Stimulated activated CD4-positive, alpha-beta T cell treated with anti-CD3 and anti-CD28 coated beads, Interleukin-15, amount 100 ng/mL, for 1 hour (primary cell): ENCODE results near the gene HBB.

Source experiments
- DNase-seq, 2 donors: peaks; one replicate each; pipeline ENCODE4 v3.0.0-alpha.2; 2020; ENCODE audit warnings: low read depth in 1 of 2, low spot score in 1 of 2

HBB gene

GRCh38 chr11:5247472-5248192 is 20.8 kb upstream of the HBB start:
- DNase-seq = no peak

DNA sequence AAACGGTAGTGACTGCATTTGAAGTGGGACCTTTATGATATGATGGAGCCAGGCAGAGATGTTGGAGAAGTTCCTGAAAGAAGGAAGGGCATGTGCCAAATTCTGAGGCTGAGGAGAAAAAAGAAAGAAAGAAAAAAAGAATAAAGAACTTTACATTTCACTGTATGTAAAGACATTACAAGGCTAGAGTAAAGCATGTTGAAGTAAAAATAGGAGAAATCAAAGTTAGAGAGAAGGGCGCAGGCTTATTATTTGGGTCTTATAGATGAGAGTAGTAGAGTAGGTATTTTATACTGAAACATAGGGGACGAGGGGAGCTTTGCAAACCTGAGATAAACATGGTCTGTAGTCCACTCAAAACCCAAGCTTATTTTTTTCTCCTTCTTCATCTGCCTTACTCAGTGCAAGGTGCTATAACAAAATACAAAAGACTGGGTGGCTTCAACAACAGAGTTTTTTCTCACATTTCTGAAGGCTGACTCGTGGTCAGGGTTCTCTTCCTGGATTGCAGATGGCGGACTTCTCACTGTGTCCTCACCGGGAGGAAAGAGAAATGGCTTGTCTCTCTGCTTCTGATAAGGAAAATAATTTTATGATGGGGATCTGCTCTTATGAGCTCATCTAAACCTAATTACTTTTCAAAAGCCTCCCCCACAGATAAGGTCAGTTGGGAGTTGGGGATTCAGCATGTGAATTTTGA is 20.1 kb upstream of the HBB start:
- no peak for DNase-seq

GRCh38 chr11:5245155-5245554 is 18.3 kb upstream of the HBB start:
- no peak for DNase-seq

GRCh38 chr11:5243816-5244180 is 16.9 kb upstream of the HBB start:
- DNase-seq = no peak

GRCh38 chr11:5242933-5243815 is 16.3 kb upstream of the HBB start:
- DNase-seq = no peak

GRCh38 chr11:5242208-5242607 is 15.3 kb upstream of the HBB start:
- no peak for DNase-seq

- DNase-seq = no peak
Measured at GRCh38 chr11:5241458-5241857, 14.6 kb upstream of the HBB start.

GRCh38 chr11:5240458-5240857 is 13.6 kb upstream of the HBB start:
- no peak for DNase-seq

DNA sequence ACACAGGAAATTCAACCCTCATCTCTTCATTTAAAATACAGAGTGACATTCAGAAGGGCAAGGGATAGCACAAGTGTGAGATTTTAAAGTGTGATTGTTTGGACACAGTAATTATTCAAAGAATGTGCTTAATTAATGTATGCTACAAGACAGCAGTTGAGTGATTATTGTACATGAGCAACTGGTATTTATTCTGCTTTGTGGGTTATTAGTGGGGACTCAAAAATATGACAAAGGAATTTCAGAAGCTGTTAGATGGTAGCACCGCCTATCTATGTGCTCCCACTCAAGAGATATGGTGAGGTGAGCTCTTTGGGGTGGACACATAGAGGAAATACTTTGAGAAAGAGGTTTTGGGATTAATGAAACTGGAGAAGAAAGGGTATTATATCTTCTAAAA is 13.2 kb upstream of the HBB start:
- DNase-seq = no peak

- no peak for DNase-seq
Measured at GRCh38 chr11:5239046-5239445, 12.2 kb upstream of the HBB start.

GRCh38 chr11:5238486-5238885 is 11.6 kb upstream of the HBB start:
- no peak for DNase-seq

DNA sequence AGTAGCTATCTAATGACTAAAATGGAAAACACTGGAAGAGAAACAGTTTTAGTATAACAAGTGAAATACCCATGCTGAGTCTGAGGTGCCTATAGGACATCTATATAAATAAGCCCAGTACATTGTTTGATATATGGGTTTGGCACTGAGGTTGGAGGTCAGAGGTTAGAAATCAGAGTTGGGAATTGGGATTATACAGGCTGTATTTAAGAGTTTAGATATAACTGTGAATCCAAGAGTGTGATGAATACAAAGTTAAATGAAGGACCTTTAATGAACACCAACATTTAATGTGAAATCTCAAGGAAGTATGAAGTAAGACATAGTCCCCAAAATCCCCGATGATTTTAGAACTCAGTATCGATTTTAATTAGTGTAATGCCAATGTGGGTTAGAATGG is 10.5 kb upstream of the HBB start:
- no peak for DNase-seq

DNA sequence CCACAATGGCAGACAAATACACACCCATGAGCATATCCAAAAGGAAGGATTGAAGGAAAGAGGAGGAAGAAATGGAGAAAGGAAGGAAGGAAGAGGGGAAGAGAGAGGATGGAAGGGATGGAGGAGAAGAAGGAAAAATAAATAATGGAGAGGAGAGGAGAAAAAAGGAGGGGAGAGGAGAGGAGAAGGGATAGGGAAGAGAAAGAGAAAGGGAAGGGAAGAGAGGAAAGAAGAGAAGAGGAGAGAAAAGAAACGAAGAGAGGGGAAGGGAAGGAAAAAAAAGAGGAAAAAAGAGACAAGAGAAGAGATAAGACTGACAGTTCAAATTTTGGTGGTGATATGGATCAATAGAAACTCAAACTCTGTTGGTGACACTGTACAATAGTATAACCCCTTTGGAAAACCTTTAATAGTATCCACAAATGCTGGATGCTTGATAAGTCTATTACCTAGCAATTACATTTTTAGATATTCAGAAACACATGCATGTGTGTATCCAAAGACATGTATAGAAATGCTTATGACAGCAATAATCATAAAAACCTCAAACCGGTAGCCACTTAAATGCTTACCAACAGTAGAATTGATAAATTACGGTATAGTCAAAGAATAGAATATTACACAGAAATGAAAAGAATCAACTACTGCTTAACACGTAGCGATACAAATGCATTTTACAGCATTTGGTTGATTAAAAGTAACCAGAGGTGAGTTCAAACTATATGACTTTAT is 8.7 kb upstream of the HBB start:
- no peak for DNase-seq

DNA sequence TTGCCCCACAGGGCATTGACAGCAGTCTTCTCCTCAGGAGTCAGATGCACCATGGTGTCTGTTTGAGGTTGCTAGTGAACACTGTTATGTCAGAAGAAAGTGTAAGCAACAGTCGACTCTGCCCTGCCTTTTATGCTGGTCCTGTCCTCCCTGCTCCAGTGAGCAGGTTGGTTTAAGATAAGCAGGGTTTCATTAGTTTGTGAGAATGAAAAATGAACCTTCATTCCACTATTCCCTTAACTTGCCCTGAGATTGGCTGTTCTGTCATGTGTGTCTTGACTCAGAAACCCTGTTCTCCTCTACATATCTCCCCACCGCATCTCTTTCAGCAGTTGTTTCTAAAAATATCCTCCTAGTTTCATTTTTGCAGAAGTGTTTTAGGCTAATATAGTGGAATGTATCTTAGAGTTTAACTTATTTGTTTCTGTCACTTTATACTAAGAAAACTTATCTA is 7.5 kb upstream of the HBB start, which contains the start of gene HBD:
Gene HBD (minus strand): TSS at position 103 of the 454 bp plus-strand sequence. CDS start 50 bp downstream, at position 53.
- DNase-seq = no peak

- DNase-seq = no peak
Measured at GRCh38 chr11:5233307-5233706, 6.4 kb upstream of the HBB start.

DNA sequence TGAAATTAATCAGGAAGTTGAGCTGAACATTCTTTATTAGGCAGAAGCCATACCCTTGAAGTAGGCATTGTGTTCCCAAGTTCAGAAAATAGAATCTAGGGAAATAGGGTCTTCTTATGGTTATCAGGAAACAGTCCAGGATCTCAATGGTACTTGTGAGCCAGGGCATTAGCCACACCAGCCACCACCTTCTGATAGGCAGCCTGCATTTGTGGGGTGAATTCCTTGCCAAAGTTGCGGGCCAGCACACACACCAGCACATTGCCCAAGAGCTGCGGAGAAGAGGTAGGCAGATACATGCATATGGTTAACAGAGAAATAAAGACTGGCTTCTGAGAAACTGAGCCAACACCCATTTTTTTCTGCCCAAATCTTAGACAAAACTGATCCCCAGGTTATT is 6.0 kb upstream of the HBB start:
- no peak for DNase-seq

- DNase-seq = no peak
Measured at GRCh38 chr11:5232176-5232575, 5.3 kb upstream of the HBB start.

GRCh38 chr11:5231111-5231510 is 4.2 kb upstream of the HBB start:
- DNase-seq = no peak

DNA sequence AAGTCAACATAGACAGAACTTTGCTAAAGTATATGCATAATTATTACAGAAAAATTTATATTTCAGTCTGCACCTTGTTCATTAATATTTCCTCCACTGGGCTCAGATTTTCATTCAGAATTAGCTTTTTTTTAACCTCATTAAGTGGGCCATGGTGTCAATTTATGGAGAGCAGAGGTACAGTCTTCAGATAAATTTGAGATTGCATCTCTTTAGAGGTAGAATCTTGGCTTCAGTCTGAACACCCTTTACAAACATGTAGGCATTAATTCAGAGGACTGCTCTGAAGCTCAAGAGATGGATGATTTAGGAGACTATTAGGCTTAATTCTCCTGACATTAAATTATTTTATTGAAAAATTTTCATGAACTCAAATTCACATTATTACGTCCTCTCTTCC is 3.4 kb upstream of the HBB start:
- no peak for DNase-seq

- no peak for DNase-seq
Measured at GRCh38 chr11:5229796-5230195, 2.9 kb upstream of the HBB start.

DNA sequence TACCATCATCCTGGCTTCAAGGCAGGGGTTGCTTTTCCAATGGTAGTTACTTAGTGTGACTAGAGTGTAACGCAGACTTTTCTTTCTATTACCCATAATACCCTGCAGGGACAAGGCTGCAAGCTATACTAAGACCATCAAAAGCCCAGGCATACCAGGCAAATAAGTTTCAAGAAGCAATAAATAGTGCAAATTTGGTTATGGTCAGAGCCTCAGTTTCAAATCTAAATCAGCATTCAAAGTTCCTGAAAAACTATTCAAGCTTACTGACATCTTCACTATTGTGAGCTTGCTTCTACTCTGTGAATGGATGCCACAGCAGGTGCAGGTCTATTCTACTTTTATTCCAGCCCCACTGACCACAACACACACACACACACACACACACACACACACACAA is 2.5 kb upstream of the HBB start:
- DNase-seq = no peak
